ENCODE data around the gene GRPEL2.
A peak's percentile ranks its signal among the peaks of the same experiment; 100 is the strongest.

The GRPEL2 gene

GRCh38 chr5:149357370-149358293, 12.3 kb downstream of the GRPEL2 start, which contains the start of gene PCYOX1L:
Gene PCYOX1L, plus strand, starts transcription at chr5:149358046. Its CDS starts 23 bp downstream, at chr5:149358069.
- DNase-seq (ENCODE audit: low read depth, low spot score) = peak; percentile 86

- no peak for DNase-seq (ENCODE audit: low read depth, low spot score)
These were observed 13.0 kb downstream of the GRPEL2 start for GRCh38 chr5:149358294-149358651.

- DNase-seq (ENCODE audit: low read depth, low spot score) = no peak
These were observed 13.7 kb downstream of the GRPEL2 start for GRCh38 chr5:149358868-149359495.

GRCh38 chr5:149360272-149360671, 15.0 kb downstream of the GRPEL2 start:
- DNase-seq (ENCODE audit: low read depth, low spot score) = no peak

GRCh38 chr5:149362541-149362940, 17.2 kb downstream of the GRPEL2 start:
- DNase-seq (ENCODE audit: low read depth, low spot score) = no peak

GRCh38 chr5:149363358-149363757, 18.1 kb downstream of the GRPEL2 start:
- no peak for DNase-seq (ENCODE audit: low read depth, low spot score)

GRCh38 chr5:149363936-149364335, 18.6 kb downstream of the GRPEL2 start:
- DNase-seq (ENCODE audit: low read depth, low spot score) = no peak

GRCh38 chr5:149364719-149365118, 19.4 kb downstream of the GRPEL2 start:
- DNase-seq (ENCODE audit: low read depth, low spot score) = no peak

GRCh38 chr5:149365418-149365817, 20.1 kb downstream of the GRPEL2 start:
- DNase-seq (ENCODE audit: low read depth, low spot score) = no peak

- no peak for DNase-seq (ENCODE audit: low read depth, low spot score)
These were observed 20.9 kb downstream of the GRPEL2 start for GRCh38 chr5:149366169-149366729.

GRCh38 chr5:149367249-149367971, 22.1 kb downstream of the GRPEL2 start:
- DNase-seq (ENCODE audit: low read depth, low spot score) = peak; percentile 61

GRCh38 chr5:149367972-149368645, 22.8 kb downstream of the GRPEL2 start:
- no peak for DNase-seq (ENCODE audit: low read depth, low spot score)

- no peak for DNase-seq (ENCODE audit: low read depth, low spot score)
These were observed 25.6 kb downstream of the GRPEL2 start for GRCh38 chr5:149370878-149371277.

GRCh38 chr5:149371296-149371962, 26.1 kb downstream of the GRPEL2 start:
- DNase-seq (ENCODE audit: low read depth, low spot score) = no peak

GRCh38 chr5:149372076-149372795, 26.9 kb downstream of the GRPEL2 start:
- DNase-seq (ENCODE audit: low read depth, low spot score) = no peak

- DNase-seq (ENCODE audit: low read depth, low spot score) = no peak
These were observed 27.6 kb downstream of the GRPEL2 start for GRCh38 chr5:149372932-149373331.

- DNase-seq (ENCODE audit: low read depth, low spot score) = no peak
These were observed 29.0 kb downstream of the GRPEL2 start for GRCh38 chr5:149374303-149374702.

GRCh38 chr5:149374801-149375200, 29.5 kb downstream of the GRPEL2 start:
- no peak for DNase-seq (ENCODE audit: low read depth, low spot score)

GRCh38 chr5:149375434-149375833, 30.1 kb downstream of the GRPEL2 start:
- DNase-seq (ENCODE audit: low read depth, low spot score) = no peak

- DNase-seq (ENCODE audit: low read depth, low spot score) = no peak
These were observed 30.8 kb downstream of the GRPEL2 start for GRCh38 chr5:149376104-149376503.

Data from smooth muscle cell of the brain vasculature (primary cell).